Keratinocyte (primary cell): ENCODE measurements around the gene CLCN7. TPM values are rescaled to one million over a fixed set of nuclear protein-coding genes. Genes with fewer than 3 reads are reported as not detected.

Experiments used
- DNase-seq: peaks from one replicate; pipeline ENCODE4 v3.0.0-alpha.2; 2011; ENCODE audit warnings: low read depth, missing footprints, low spot score
- FAIRE-seq: peaks from 2 replicates; lab custom pipeline; 2011; peaks lifted over from hg19 to GRCh38; lab: Jason Lieb, UNC
- H2AFZ ChIP-seq: 2 replicates; pipeline ENCODE4 v1.6.0; 2012; ENCODE audit warnings: low read length, control low read depth, inconsistent platforms; ENCODE audit not compliant: control insufficient read depth
- H3K27ac ChIP-seq: 2 replicates; pipeline ENCODE4 v1.5.1; 2011; ENCODE audit warnings: low read length; ENCODE audit not compliant: control insufficient read depth, insufficient read depth
- H3K27me3 ChIP-seq: 3 replicates; pipeline ENCODE4 v1.6.0; 2011; ENCODE audit warnings: low read length; ENCODE audit not compliant: control insufficient read depth, insufficient read depth; ENCODE audit errors: extremely low read depth
- H3K36me3 ChIP-seq, 2 experiments: 2 replicates in 1 of 2; 3 replicates in 1 of 2; pipeline ENCODE4 v1.5.1; 2011; ENCODE audit warnings: low read length in 2 of 2, mild to moderate bottlenecking in 1 of 2; ENCODE audit not compliant: control insufficient read depth in 2 of 2, insufficient read depth in 2 of 2; ENCODE audit errors: extremely low read depth in 1 of 2
- H3K4me1 ChIP-seq: 3 replicates; pipeline ENCODE4 v1.5.1; 2011; ENCODE audit warnings: low read length; ENCODE audit not compliant: control insufficient read depth, insufficient read depth; ENCODE audit errors: extremely low read depth
- H3K4me2 ChIP-seq: 3 replicates; pipeline ENCODE4 v1.6.0; 2011; ENCODE audit warnings: low read depth, low read length; ENCODE audit not compliant: control insufficient read depth, insufficient read depth; ENCODE audit errors: extremely low read depth
- H3K4me3 ChIP-seq, 3 experiments: fragments of 200-600 bp in 1 of 3; sonication (generic) in 1 of 3; 2 replicates in 2 of 3; 3 replicates in 1 of 3; pipeline ENCODE4 v1.5.1; 2011 to 2016; ENCODE audit warnings: low read length in 3 of 3, mild to moderate bottlenecking in 3 of 3, control low read depth in 2 of 3, inconsistent platforms in 1 of 3, low read depth in 1 of 3, mixed read lengths in 1 of 3, mixed run types in 1 of 3, moderate library complexity in 1 of 3; ENCODE audit not compliant: control insufficient read depth in 2 of 3, insufficient read depth in 2 of 3; ENCODE audit errors: extremely low read depth in 1 of 3
- H3K79me2 ChIP-seq: 2 replicates; pipeline ENCODE4 v1.6.0; 2012; ENCODE audit warnings: low read length; ENCODE audit not compliant: control insufficient read depth, insufficient read depth
- H3K9ac ChIP-seq: 3 replicates; pipeline ENCODE4 v1.6.0; 2011; ENCODE audit warnings: low read length; ENCODE audit not compliant: control insufficient read depth, insufficient read depth; ENCODE audit errors: extremely low read depth
- H3K9me1 ChIP-seq: 3 replicates; pipeline ENCODE4 v1.6.0; 2011; ENCODE audit warnings: low read length; ENCODE audit not compliant: control insufficient read depth, insufficient read depth; ENCODE audit errors: extremely low read depth
- H3K9me3 ChIP-seq: 2 replicates; pipeline ENCODE4 v1.5.1; 2012; ENCODE audit warnings: low read depth, low read length; ENCODE audit not compliant: control insufficient read depth
- H4K20me1 ChIP-seq: 3 replicates; pipeline ENCODE4 v1.6.0; 2011; ENCODE audit warnings: low read length; ENCODE audit not compliant: control insufficient read depth, insufficient read depth; ENCODE audit errors: extremely low read depth
- EZH2 ChIP-seq: IDR thresholded peaks from one replicate; pipeline ENCODE4 v1.6.1; 2012; ENCODE audit warnings: inconsistent platforms, mild to moderate bottlenecking, low read length, moderate library complexity
- dilution Hi-C: fragments of 300-500 bp; cut with MboI; formaldehyde crosslinking; loops from one replicate; pipeline ENCODE4 v1.7.0; 2020; ENCODE audit warnings: low sequenced_read_pairs; ENCODE audit not compliant: extremely low pct_ligation_motif_present
- polyA plus RNA-seq, 5 experiments: library from polyadenylated mRNA; depleted of rRNA in 3 of 5; stranded (reverse) in 3 of 5; stranded (forward) in 1 of 5; unstranded in 1 of 5; fragments of >200 nt; gene quantifications; 1 replicate in 1 of 5; 2 replicates in 3 of 5; 3 replicates in 1 of 5; pipeline versions ENCODE4 v1.2.1 to v1.2.3, GENCODE V29; 2011 to 2012; ENCODE audit warnings: missing spikeins in 2 of 5, low read depth in 1 of 5, low replicate concordance in 1 of 5
- TF ChIP-seq, protein P1 (sequence below), 3 experiments: IDR thresholded peaks in 1 of 3; conservative IDR thresholded peaks in 1 of 3; optimal IDR thresholded peaks in 1 of 3; 2 replicates in 2 of 3; 3 replicates in 1 of 3; pipeline versions ENCODE3 to v1.5.1; 2011; ENCODE audit warnings: low read length in 3 of 3, mild to moderate bottlenecking in 3 of 3, moderate library complexity in 2 of 3, control low read depth in 1 of 3, inconsistent platforms in 1 of 3; ENCODE audit not compliant: insufficient read depth in 2 of 3; ENCODE audit errors: extremely low read depth in 1 of 3

CLCN7 gene
- polyA plus RNA-seq, 1 donor (not counting 4 experiments of a cell fraction or from before 2014, with no cell fraction given): 13.3 TPM

DNA sequence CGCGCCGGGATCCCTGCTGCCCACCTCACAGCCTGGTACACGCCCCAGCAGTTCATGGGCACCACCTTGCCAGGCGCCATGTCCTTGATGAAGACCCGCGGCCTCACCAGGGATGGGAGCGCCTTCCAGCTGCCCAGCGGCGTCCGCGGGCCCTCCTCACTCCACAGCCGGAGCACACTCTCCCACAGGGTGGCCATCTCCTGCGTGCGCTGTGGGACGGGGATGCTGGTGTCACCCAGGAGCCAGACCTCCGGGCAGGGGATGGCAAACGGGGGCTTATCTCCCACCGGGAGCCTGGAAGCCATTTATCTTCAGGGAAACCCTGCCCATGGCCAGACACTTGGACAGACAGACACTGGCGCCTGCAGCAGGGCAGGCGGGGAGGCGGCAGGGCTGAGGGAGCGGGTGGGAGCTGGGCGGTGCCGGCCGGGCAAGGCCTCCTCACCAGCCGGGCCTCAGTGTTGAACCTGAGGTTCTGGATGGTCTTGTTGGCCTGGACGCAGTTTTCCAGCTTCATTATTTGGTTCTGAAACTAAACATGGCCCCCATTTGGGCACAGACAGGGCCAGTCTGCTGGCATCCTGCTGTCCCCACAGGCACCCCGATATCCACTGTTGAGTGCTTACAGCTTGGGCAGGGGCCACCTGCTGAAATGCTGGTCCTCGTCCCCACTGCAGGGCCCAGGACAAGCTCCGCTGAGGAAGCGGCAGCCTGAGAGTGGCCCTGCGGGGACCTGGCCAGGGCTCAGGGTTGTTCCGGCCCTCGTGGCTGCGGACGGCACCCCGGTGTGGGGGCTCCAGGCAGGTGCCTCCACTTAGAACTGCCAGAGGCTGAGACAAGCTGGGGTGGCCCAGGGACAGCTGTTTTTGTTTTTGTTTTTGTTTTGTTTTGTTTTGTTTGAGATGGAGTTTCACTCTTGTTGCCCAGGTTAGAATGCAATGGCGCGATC, 39.9 kb downstream of the CLCN7 start:
- DNase-seq: no peak
- Histone ChIP-seq H3K79me2 (no peaks in the 10 kb centered on the region), H3K4me1 (no peaks in the 10 kb centered on the region), H2AFZ (no peak overlapping the region), H3K27me3 (no peaks in the 10 kb centered on the region), H3K4me2 (no peak overlapping the region), H3K9me3 (no peaks in the 10 kb centered on the region), H3K9ac (no peak overlapping the region), H3K4me3 (no peak overlapping the region), H3K36me3 (no peaks in the 10 kb centered on the region), H3K9me1 (no peaks in the 10 kb centered on the region), H3K27ac (no peak overlapping the region), H4K20me1 (no peaks in the 10 kb centered on the region)
- no peak for FAIRE-seq
- TF ChIP-seq EZH2: no peak
- TF ChIP-seq, protein P1, sequence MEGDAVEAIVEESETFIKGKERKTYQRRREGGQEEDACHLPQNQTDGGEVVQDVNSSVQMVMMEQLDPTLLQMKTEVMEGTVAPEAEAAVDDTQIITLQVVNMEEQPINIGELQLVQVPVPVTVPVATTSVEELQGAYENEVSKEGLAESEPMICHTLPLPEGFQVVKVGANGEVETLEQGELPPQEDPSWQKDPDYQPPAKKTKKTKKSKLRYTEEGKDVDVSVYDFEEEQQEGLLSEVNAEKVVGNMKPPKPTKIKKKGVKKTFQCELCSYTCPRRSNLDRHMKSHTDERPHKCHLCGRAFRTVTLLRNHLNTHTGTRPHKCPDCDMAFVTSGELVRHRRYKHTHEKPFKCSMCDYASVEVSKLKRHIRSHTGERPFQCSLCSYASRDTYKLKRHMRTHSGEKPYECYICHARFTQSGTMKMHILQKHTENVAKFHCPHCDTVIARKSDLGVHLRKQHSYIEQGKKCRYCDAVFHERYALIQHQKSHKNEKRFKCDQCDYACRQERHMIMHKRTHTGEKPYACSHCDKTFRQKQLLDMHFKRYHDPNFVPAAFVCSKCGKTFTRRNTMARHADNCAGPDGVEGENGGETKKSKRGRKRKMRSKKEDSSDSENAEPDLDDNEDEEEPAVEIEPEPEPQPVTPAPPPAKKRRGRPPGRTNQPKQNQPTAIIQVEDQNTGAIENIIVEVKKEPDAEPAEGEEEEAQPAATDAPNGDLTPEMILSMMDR (optimal IDR thresholded peaks at IDR 0.05 in 1 of 3, IDR thresholded peaks at IDR 0.05 in 1 of 3, conservative IDR thresholded peaks at IDR 0.05 in 1 of 3; ENCODE audit: extremely low read depth in 1 of 3, insufficient read depth in 2 of 3, low read length in 3 of 3): no peak
- dilution Hi-C loops: no loop called here

DNA sequence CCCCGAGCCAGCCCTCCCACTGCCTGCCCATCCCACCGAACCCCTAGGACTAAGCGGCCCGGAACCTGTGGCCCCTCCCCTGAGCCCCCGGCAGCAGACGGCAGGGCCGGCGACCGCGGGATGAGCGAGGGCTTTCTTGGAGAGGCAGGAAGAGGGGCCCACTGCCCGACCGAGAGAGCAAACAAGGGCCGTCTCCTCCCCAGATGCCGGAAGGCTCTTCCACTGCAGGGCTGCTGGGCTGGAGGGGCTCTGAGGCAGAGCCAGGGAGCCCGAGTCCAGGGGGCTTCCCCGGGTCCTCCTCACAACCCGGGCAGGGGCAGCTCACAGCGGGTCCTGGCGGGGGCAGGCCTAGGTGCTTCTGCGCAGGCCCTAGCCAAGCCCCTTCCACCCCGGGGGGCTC, 41.1 kb downstream of the CLCN7 start:
- dilution Hi-C loops: no loop called here
- DNase-seq (no peak), FAIRE-seq (no peak)
- Histone ChIP-seq H3K27me3 (no peaks in the 10 kb centered on the region), H3K4me3 (no peak overlapping the region), H3K4me2 (no peak overlapping the region), H3K79me2 (no peaks in the 10 kb centered on the region), H3K9ac (no peak overlapping the region), H3K27ac (no peak overlapping the region), H3K4me1 (no peaks in the 10 kb centered on the region), H2AFZ (no peak overlapping the region), H3K36me3 (no peaks in the 10 kb centered on the region), H3K9me3 (no peaks in the 10 kb centered on the region), H3K9me1 (no peaks in the 10 kb centered on the region), H4K20me1 (no peaks in the 10 kb centered on the region)
- TF ChIP-seq EZH2: no peak
- TF ChIP-seq, protein P1 (optimal IDR thresholded peaks at IDR 0.05 in 1 of 3, IDR thresholded peaks at IDR 0.05 in 1 of 3, conservative IDR thresholded peaks at IDR 0.05 in 1 of 3; ENCODE audit: extremely low read depth in 1 of 3, insufficient read depth in 2 of 3, low read length in 3 of 3): no peak
